WTC11 (cell line): Measurements from ENCODE around the gene KCTD21. TPM values are rescaled to one million over a fixed set of nuclear protein-coding genes. Genes with fewer than 3 reads are reported as not detected.

Experiments used
- ATAC-seq: fragments of 200-7000 bp; cut with Tn5 transposase; 2 replicates; pipeline ENCODE4 v1.10.0; 2021; ENCODE audit warnings: mild to moderate bottlenecking, moderate library complexity
- CTCF ChIA-PET: fragments of 300-600 bp; sonication (Branson Sonifier 250); formaldehyde crosslinking; loops from one replicate; lab custom pipeline; 2021; ENCODE audit warnings: antibody characterized with exemption; lab: Charles Lee
- POLR2A ChIA-PET: fragments of 350-600 bp; sonication (Branson Sonifier 250); formaldehyde crosslinking; loops from one replicate; lab custom pipeline; 2021; ENCODE audit warnings: antibody characterized with exemption; lab: Charles Lee
- DNase-seq: peaks from one replicate; pipeline ENCODE4 v3.0.0; 2021; ENCODE audit warnings: low spot score
- H3K27ac Mint-ChIP-seq: 2 replicates; pipeline ENCODE4 v1.8.0; 2021; ENCODE audit warnings: mixed read lengths
- H3K27me3 Mint-ChIP-seq: 2 replicates; pipeline ENCODE4 v1.8.0; 2021; ENCODE audit warnings: low read depth, mild to moderate bottlenecking, moderate library complexity, mixed read lengths
- H3K36me3 Mint-ChIP-seq: 2 replicates; pipeline ENCODE4 v1.8.0; 2021; ENCODE audit warnings: mixed read lengths
- H3K4me1 Mint-ChIP-seq: 2 replicates; pipeline ENCODE4 v1.8.0; 2022; ENCODE audit warnings: mixed read lengths
- H3K4me3 Mint-ChIP-seq: 2 replicates; pipeline ENCODE4 v1.8.0; 2021; ENCODE audit warnings: mild to moderate bottlenecking, moderate library complexity, mixed read lengths
- H3K9me3 Mint-ChIP-seq: 2 replicates; pipeline ENCODE4 v1.8.0; 2021; ENCODE audit warnings: mixed read lengths
- ATF1 ChIP-seq: sonication (generic); formaldehyde crosslinking; IDR thresholded peaks from 2 replicates; pipeline ENCODE4 v1.8.1; 2023; ENCODE audit warnings: mild to moderate bottlenecking, moderate library complexity, missing genetic modification reagents
- GTF2I ChIP-seq: fragments of 250-450 bp; sonication (Bioruptor Pico); conservative IDR thresholded peaks from 2 replicates; pipeline ENCODE4 v1.4.0; 2021; ENCODE audit warnings: mild to moderate bottlenecking
- NFE2L1 ChIP-seq: sonication (generic); formaldehyde crosslinking; IDR thresholded peaks from 2 replicates; pipeline ENCODE4 v1.8.1; 2023; ENCODE audit warnings: missing genetic modification reagents
- SMAD4 ChIP-seq: sonication (generic); formaldehyde crosslinking; IDR thresholded peaks from 2 replicates; pipeline ENCODE4 v1.8.0; 2022; ENCODE audit warnings: mild to moderate bottlenecking, missing genetic modification reagents
- ZBTB21 ChIP-seq: sonication (generic); formaldehyde crosslinking; IDR thresholded peaks from 2 replicates; pipeline ENCODE4 v1.8.1; 2023; ENCODE audit warnings: mild to moderate bottlenecking, missing genetic modification reagents, borderline replicate concordance
- ZNF219 ChIP-seq: sonication (generic); formaldehyde crosslinking; IDR thresholded peaks from 2 replicates; pipeline ENCODE4 v1.8.0; 2023; ENCODE audit warnings: missing genetic modification reagents, mild to moderate bottlenecking, borderline replicate concordance
- ZNF263 ChIP-seq: sonication (generic); formaldehyde crosslinking; IDR thresholded peaks from 2 replicates; pipeline ENCODE4 v1.8.1; 2022; ENCODE audit warnings: low read depth, mild to moderate bottlenecking, moderate library complexity, missing genetic modification reagents
- ZNF317 ChIP-seq: sonication (generic); formaldehyde crosslinking; IDR thresholded peaks from 2 replicates; pipeline ENCODE4 v1.8.1; 2023; ENCODE audit warnings: low read depth, mild to moderate bottlenecking, moderate library complexity, missing genetic modification reagents, borderline replicate concordance
- ZNF396 ChIP-seq: fragments of 250-450 bp; sonication (Bioruptor Pico); IDR thresholded peaks from 2 replicates; pipeline ENCODE4 v1.8.0; 2021; ENCODE audit warnings: mild to moderate bottlenecking, moderate library complexity, borderline replicate concordance
- total RNA-seq: library from RNA; stranded (reverse); gene quantifications from 3 replicates; pipeline ENCODE4 v1.2.3, GENCODE V29; 2021
- TF ChIP-seq, protein P1 (sequence below): sonication (generic); formaldehyde crosslinking; IDR thresholded peaks from 2 replicates; pipeline ENCODE4 v1.8.0; 2022; ENCODE audit warnings: mild to moderate bottlenecking, missing genetic modification reagents
- TF ChIP-seq, protein P2 (sequence below): fragments of 250-450 bp; sonication (Bioruptor Pico); conservative IDR thresholded peaks from 2 replicates; pipeline ENCODE4 v1.9.0; 2021; ENCODE audit warnings: mild to moderate bottlenecking
- TF ChIP-seq, protein P3 (sequence below): fragments of 200-600 bp; IDR thresholded peaks from 2 replicates; pipeline ENCODE4 v1.8.0; 2022; ENCODE audit warnings: antibody characterized with exemption
- TF ChIP-seq, protein P4 (sequence below): fragments of 250-450 bp; sonication (Bioruptor Pico); IDR thresholded peaks from 2 replicates; pipeline ENCODE4 v1.9.0; 2021; ENCODE audit warnings: mild to moderate bottlenecking
- TF ChIP-seq, protein P5 (sequence below): fragments of 250-450 bp; sonication (Bioruptor Pico); IDR thresholded peaks from 2 replicates; pipeline ENCODE4 v2.1.2; 2022; ENCODE audit warnings: mild to moderate bottlenecking, moderate library complexity
- TF ChIP-seq, protein P6 (sequence below): sonication (generic); formaldehyde crosslinking; IDR thresholded peaks from 2 replicates; pipeline ENCODE4 v1.8.1; 2023; ENCODE audit warnings: mild to moderate bottlenecking, missing genetic modification reagents, moderate library complexity
- TF ChIP-seq, protein P7 (sequence below): sonication (generic); formaldehyde crosslinking; IDR thresholded peaks from 2 replicates; pipeline ENCODE4 v1.8.1; 2022; ENCODE audit warnings: low read depth, missing genetic modification reagents, borderline replicate concordance

Gene KCTD21
- total RNA-seq, 1 experiment from 2014 or later = 2.8 TPM

DNA sequence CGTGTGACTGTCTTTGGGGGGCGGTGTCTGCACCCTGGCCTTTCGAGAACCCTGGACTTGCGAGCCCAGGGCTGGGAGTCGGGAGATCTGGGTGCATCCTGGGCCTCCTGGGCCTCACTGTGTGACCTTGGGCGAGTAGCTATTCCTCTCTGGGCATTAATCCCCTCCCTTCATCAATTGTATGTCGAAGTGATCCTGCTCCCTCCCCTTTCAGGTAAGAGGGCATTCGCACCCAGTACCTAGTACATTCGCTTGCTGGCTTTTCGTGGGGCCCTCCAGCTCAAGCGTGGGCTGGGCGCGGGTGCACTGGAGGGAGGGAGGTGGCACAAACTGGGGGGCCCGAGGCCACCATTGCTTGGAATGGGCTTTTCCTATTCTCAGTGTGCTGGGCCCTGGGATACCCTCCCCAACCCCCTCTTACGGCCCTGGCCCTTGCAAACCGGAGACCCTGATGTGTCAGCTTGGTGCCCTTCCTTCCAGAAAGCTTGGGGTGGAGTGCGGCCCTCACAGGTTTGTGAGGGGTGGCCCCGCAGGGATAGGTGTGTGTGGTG is 823 bp upstream of the KCTD21 start:
- Mint-ChIP-seq H3K27ac (no peak overlapping the region), H3K27me3 (no peaks in the 10 kb centered on the region; the same call in 1 of the 2 replicates), H3K36me3 (no peaks in the 10 kb centered on the region), H3K4me3 (peak overlapping the region; percentile 91), H3K9me3 (no peaks in the 10 kb centered on the region), H3K4me1 (peaks cover 23% of the 10 kb centered on the region)
- POLR2A ChIA-PET = interaction anchor here (1.1 to 1.5 kb wide), 3 partner anchors 9 to 50 kb away, joined by 3 to 9 read pairs (median 3); partner anchors contain the start of gene ALG8
- CTCF ChIA-PET = interaction anchor here (1.7 to 2.2 kb wide), 2 partner anchors 39 to 229 kb away, joined by 10 to 11 read pairs; partner anchors contain the start of gene GAB2
- DNase-seq = no peak
- TF ChIP-seq, protein P1, sequence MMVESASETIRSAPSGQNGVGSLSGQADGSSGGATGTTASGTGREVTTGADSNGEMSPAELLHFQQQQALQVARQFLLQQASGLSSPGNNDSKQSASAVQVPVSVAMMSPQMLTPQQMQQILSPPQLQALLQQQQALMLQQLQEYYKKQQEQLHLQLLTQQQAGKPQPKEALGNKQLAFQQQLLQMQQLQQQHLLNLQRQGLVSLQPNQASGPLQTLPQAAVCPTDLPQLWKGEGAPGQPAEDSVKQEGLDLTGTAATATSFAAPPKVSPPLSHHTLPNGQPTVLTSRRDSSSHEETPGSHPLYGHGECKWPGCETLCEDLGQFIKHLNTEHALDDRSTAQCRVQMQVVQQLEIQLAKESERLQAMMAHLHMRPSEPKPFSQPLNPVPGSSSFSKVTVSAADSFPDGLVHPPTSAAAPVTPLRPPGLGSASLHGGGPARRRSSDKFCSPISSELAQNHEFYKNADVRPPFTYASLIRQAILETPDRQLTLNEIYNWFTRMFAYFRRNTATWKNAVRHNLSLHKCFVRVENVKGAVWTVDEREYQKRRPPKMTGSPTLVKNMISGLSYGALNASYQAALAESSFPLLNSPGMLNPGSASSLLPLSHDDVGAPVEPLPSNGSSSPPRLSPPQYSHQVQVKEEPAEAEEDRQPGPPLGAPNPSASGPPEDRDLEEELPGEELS = no peak
- TF ChIP-seq ZNF396 (CRISPR knock-in tag) (no peak), ZNF317 (CRISPR knock-in tag) (no peak), ATF1 (no peak), ZBTB21 (no peak), ZNF263 (CRISPR knock-in tag) (no peak), GTF2I (no peak), SMAD4 (no peak), NFE2L1 (no peak), ZNF219 (CRISPR knock-in tag) (no peak)
- TF ChIP-seq, protein P2, sequence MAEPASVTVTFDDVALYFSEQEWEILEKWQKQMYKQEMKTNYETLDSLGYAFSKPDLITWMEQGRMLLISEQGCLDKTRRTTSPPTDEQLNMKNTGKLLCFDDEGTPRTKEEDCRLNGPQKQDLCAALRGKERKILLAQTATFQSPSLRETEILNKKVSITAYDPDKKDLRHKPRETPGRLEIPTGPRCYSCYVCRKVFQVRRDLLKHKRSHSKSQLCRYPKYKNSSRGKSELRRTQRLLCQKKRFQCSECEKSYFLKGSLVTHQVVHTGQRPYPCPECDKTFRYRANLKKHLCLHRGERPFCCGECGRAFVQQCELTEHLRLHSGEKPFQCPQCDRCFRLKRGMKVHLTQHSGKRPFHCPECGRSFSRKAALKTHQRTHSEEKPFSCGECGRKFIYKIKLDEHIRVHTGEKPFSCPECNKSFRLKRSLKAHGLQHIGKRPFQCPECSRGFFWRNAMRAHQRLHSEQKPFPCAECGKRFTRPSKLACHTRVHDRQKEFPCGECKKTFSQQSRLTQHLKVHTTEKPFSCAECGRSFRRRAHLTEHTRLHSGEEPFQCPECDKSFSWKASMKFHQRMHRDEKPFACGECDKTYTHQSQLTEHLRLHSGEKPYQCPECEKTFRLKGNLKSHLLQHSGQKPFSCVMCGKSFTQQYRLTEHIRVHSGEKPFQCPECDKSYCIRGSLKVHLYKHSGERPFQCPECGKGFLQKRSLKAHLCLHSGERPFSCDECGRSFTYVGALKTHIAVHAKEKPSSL (CRISPR knock-in tag) = no peak
- TF ChIP-seq, protein P3, sequence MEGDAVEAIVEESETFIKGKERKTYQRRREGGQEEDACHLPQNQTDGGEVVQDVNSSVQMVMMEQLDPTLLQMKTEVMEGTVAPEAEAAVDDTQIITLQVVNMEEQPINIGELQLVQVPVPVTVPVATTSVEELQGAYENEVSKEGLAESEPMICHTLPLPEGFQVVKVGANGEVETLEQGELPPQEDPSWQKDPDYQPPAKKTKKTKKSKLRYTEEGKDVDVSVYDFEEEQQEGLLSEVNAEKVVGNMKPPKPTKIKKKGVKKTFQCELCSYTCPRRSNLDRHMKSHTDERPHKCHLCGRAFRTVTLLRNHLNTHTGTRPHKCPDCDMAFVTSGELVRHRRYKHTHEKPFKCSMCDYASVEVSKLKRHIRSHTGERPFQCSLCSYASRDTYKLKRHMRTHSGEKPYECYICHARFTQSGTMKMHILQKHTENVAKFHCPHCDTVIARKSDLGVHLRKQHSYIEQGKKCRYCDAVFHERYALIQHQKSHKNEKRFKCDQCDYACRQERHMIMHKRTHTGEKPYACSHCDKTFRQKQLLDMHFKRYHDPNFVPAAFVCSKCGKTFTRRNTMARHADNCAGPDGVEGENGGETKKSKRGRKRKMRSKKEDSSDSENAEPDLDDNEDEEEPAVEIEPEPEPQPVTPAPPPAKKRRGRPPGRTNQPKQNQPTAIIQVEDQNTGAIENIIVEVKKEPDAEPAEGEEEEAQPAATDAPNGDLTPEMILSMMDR = no peak
- TF ChIP-seq, protein P4, sequence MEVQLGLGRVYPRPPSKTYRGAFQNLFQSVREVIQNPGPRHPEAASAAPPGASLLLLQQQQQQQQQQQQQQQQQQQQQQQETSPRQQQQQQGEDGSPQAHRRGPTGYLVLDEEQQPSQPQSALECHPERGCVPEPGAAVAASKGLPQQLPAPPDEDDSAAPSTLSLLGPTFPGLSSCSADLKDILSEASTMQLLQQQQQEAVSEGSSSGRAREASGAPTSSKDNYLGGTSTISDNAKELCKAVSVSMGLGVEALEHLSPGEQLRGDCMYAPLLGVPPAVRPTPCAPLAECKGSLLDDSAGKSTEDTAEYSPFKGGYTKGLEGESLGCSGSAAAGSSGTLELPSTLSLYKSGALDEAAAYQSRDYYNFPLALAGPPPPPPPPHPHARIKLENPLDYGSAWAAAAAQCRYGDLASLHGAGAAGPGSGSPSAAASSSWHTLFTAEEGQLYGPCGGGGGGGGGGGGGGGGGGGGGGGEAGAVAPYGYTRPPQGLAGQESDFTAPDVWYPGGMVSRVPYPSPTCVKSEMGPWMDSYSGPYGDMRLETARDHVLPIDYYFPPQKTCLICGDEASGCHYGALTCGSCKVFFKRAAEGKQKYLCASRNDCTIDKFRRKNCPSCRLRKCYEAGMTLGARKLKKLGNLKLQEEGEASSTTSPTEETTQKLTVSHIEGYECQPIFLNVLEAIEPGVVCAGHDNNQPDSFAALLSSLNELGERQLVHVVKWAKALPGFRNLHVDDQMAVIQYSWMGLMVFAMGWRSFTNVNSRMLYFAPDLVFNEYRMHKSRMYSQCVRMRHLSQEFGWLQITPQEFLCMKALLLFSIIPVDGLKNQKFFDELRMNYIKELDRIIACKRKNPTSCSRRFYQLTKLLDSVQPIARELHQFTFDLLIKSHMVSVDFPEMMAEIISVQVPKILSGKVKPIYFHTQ (CRISPR knock-in tag) = no peak
- TF ChIP-seq, protein P5, sequence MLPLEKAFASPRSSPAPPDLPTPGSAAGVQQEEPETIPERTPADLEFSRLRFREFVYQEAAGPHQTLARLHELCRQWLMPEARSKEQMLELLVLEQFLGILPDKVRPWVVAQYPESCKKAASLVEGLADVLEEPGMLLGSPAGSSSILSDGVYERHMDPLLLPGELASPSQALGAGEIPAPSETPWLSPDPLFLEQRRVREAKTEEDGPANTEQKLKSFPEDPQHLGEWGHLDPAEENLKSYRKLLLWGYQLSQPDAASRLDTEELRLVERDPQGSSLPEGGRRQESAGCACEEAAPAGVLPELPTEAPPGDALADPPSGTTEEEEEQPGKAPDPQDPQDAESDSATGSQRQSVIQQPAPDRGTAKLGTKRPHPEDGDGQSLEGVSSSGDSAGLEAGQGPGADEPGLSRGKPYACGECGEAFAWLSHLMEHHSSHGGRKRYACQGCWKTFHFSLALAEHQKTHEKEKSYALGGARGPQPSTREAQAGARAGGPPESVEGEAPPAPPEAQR (CRISPR knock-in tag) = no peak
- TF ChIP-seq, protein P6, sequence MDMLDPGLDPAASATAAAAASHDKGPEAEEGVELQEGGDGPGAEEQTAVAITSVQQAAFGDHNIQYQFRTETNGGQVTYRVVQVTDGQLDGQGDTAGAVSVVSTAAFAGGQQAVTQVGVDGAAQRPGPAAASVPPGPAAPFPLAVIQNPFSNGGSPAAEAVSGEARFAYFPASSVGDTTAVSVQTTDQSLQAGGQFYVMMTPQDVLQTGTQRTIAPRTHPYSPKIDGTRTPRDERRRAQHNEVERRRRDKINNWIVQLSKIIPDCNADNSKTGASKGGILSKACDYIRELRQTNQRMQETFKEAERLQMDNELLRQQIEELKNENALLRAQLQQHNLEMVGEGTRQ = no peak
- TF ChIP-seq, protein P7, sequence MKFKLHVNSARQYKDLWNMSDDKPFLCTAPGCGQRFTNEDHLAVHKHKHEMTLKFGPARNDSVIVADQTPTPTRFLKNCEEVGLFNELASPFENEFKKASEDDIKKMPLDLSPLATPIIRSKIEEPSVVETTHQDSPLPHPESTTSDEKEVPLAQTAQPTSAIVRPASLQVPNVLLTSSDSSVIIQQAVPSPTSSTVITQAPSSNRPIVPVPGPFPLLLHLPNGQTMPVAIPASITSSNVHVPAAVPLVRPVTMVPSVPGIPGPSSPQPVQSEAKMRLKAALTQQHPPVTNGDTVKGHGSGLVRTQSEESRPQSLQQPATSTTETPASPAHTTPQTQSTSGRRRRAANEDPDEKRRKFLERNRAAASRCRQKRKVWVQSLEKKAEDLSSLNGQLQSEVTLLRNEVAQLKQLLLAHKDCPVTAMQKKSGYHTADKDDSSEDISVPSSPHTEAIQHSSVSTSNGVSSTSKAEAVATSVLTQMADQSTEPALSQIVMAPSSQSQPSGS = no peak
- ATAC-seq = no peak
